GF-D8 (cell line): Measurements from ENCODE around the gene TBC1D22A.
"Not testable (repeated sequence)": the region's sequence is repeated elsewhere in the genome, so short reads cannot be mapped to it uniquely, and the experiment has no call there.

Experiments used
- DNase-seq: peaks from one replicate; lab custom pipeline; 2025; lab: John Stamatoyannopoulos, UW

TBC1D22A gene

GRCh38 chr22:47139790-47140119, 377.3 kb downstream of the TBC1D22A start:
- DNase-seq: no peak

- not testable (repeated sequence) for DNase-seq
These were observed 378.5 kb downstream of the TBC1D22A start for GRCh38 chr22:47140975-47141374.

GRCh38 chr22:47142427-47143046, 380.1 kb downstream of the TBC1D22A start:
- no peak for DNase-seq

- no peak for DNase-seq
These were observed 380.9 kb downstream of the TBC1D22A start for GRCh38 chr22:47143249-47143938.

- no peak for DNase-seq
These were observed 381.8 kb downstream of the TBC1D22A start for GRCh38 chr22:47144076-47144765.

GRCh38 chr22:47144791-47145425, 382.5 kb downstream of the TBC1D22A start:
- no peak for DNase-seq

GRCh38 chr22:47145883-47146282, 383.4 kb downstream of the TBC1D22A start:
- DNase-seq: no peak

GRCh38 chr22:47146391-47146790, 383.9 kb downstream of the TBC1D22A start:
- no peak for DNase-seq

GRCh38 chr22:47146941-47147340, 384.5 kb downstream of the TBC1D22A start:
- no peak for DNase-seq

GRCh38 chr22:47147572-47147971, 385.1 kb downstream of the TBC1D22A start:
- DNase-seq: no peak

GRCh38 chr22:47148510-47148909, 386.1 kb downstream of the TBC1D22A start:
- no peak for DNase-seq

- DNase-seq: no peak
These were observed 386.7 kb downstream of the TBC1D22A start for GRCh38 chr22:47148956-47149728.

- no peak for DNase-seq
These were observed 387.5 kb downstream of the TBC1D22A start for GRCh38 chr22:47149976-47150375.

- DNase-seq: no peak
These were observed 388.0 kb downstream of the TBC1D22A start for GRCh38 chr22:47150426-47150825.

- no peak for DNase-seq
These were observed 388.6 kb downstream of the TBC1D22A start for GRCh38 chr22:47151064-47151463.

GRCh38 chr22:47151490-47151889, 389.0 kb downstream of the TBC1D22A start:
- DNase-seq: no peak

GRCh38 chr22:47152236-47152635, 389.8 kb downstream of the TBC1D22A start:
- no peak for DNase-seq

GRCh38 chr22:47152938-47153337, 390.5 kb downstream of the TBC1D22A start:
- no peak for DNase-seq

- no peak for DNase-seq
These were observed 391.5 kb downstream of the TBC1D22A start for GRCh38 chr22:47153854-47154525.

GRCh38 chr22:47154621-47155081, 392.2 kb downstream of the TBC1D22A start:
- no peak for DNase-seq

GRCh38 chr22:47155131-47155885, 392.9 kb downstream of the TBC1D22A start:
- no peak for DNase-seq
